Fibroblast of gingiva (primary cell): ENCODE data around the gene NDUFS5.
A peak's percentile ranks its signal among the peaks of the same experiment; 100 is the strongest.
"Not testable (repeated sequence)": the region's sequence is repeated elsewhere in the genome, so short reads cannot be mapped to it uniquely, and the experiment has no call there.

Experiments used
- DNase-seq: peaks from one replicate; pipeline ENCODE4 v3.0.0-alpha.2; 2011; ENCODE audit warnings: low read depth

The NDUFS5 gene

GRCh38 chr1:39026051-39026865 is at the start of gene NDUFS5:
Gene NDUFS5, plus strand, starts transcription at chr1:39026350. Its CDS starts 2,375 bp downstream, at chr1:39028725.
- DNase-seq = peak; percentile 95

GRCh38 chr1:38977399-38978244 is 48.5 kb upstream of the NDUFS5 start:
- not testable (repeated sequence) for DNase-seq

- DNase-seq = not testable (repeated sequence)
Measured at GRCh38 chr1:38978245-38978542, 48.0 kb upstream of the NDUFS5 start.

- DNase-seq = not testable (repeated sequence)
Measured at GRCh38 chr1:38979380-38979779, 46.8 kb upstream of the NDUFS5 start.

- DNase-seq = no peak
Measured at GRCh38 chr1:38989979-38990378, 36.2 kb upstream of the NDUFS5 start.

GRCh38 chr1:38990386-38990737 is 35.8 kb upstream of the NDUFS5 start:
- DNase-seq = peak; percentile 28

GRCh38 chr1:38990738-38991637 is 35.2 kb upstream of the NDUFS5 start, which contains the start of gene AKIRIN1:
Gene AKIRIN1, plus strand, starts transcription at chr1:38991276. Its CDS starts 105 bp downstream, at chr1:38991381.
- DNase-seq = peak; percentile 99

- peak; percentile 37 for DNase-seq
Measured at GRCh38 chr1:38991638-38992411, 34.3 kb upstream of the NDUFS5 start.

GRCh38 chr1:38992412-38993111 is 33.6 kb upstream of the NDUFS5 start:
- DNase-seq = no peak

GRCh38 chr1:38994196-38994595 is 32.0 kb upstream of the NDUFS5 start:
- DNase-seq = no peak

- no peak for DNase-seq
Measured at GRCh38 chr1:38997034-38997900, 28.9 kb upstream of the NDUFS5 start.

- peak; percentile 37 for DNase-seq
Measured at GRCh38 chr1:38997901-38998190, 28.3 kb upstream of the NDUFS5 start.

GRCh38 chr1:39001516-39002421 is 24.4 kb upstream of the NDUFS5 start:
- DNase-seq = no peak

- peak; percentile 35 for DNase-seq
Measured at GRCh38 chr1:39003281-39003680, 22.9 kb upstream of the NDUFS5 start.

- DNase-seq = no peak
Measured at GRCh38 chr1:39003794-39004193, 22.4 kb upstream of the NDUFS5 start.

- DNase-seq = no peak
Measured at GRCh38 chr1:39006287-39006686, 19.9 kb upstream of the NDUFS5 start.

GRCh38 chr1:39006726-39007645 is 19.2 kb upstream of the NDUFS5 start:
- DNase-seq = no peak

GRCh38 chr1:39014956-39015355 is 11.2 kb upstream of the NDUFS5 start:
- DNase-seq = not testable (repeated sequence)
